Spleen (tissue), 11 donors: ENCODE measurements around the gene PODXL2. TPM values are rescaled to one million over a fixed set of nuclear protein-coding genes. Genes with fewer than 3 reads are reported as not detected.
A peak's percentile ranks its signal among the peaks of the same experiment; 100 is the strongest.

Experiments used
- DNase-seq: peaks from one replicate; pipeline ENCODE4 v3.0.0-alpha.2; 2020
- H3K27ac ChIP-seq, 8 donors: fragments of 200-600 bp; sonication (generic) in 7 of 8; 1 replicate in 4 of 8; 2 replicates in 4 of 8; pipeline versions ENCODE4 v1.5.0 to v1.8.0; 2016 to 2021; ENCODE audit warnings: inconsistent platforms in 4 of 8, mild to moderate bottlenecking in 4 of 8, moderate library complexity in 1 of 8
- H3K27me3 ChIP-seq, 7 donors: fragments of 200-600 bp; sonication (generic) in 6 of 7; replicated peaks in 1 of 7; 1 replicate in 4 of 7; 2 replicates in 3 of 7; pipeline versions ENCODE4 v1.5.0 to v1.8.0; 2016 to 2021; ENCODE audit warnings: inconsistent platforms in 3 of 7, mild to moderate bottlenecking in 1 of 7
- H3K36me3 ChIP-seq, 6 donors: fragments of 200-600 bp; sonication (generic) in 5 of 6; 1 replicate in 4 of 6; 2 replicates in 2 of 6; pipeline versions ENCODE4 v1.5.0 to v1.8.0; 2016 to 2021; ENCODE audit warnings: inconsistent platforms in 2 of 6
- H3K4me1 ChIP-seq, 6 donors: fragments of 200-600 bp; sonication (generic) in 5 of 6; 1 replicate in 3 of 6; 2 replicates in 3 of 6; pipeline versions ENCODE4 v1.5.0 to v1.8.0; 2016 to 2021; ENCODE audit warnings: inconsistent platforms in 3 of 6
- H3K4me3 ChIP-seq, 8 donors: fragments of 200-600 bp; sonication (generic) in 7 of 8; 1 replicate in 4 of 8; 2 replicates in 4 of 8; pipeline versions ENCODE4 v1.5.0 to v1.8.0; 2016 to 2021; ENCODE audit warnings: inconsistent platforms in 4 of 8, mild to moderate bottlenecking in 4 of 8, moderate library complexity in 2 of 8
- H3K9me3 ChIP-seq, 8 donors: fragments of 200-600 bp; sonication (generic) in 7 of 8; 1 replicate in 4 of 8; 2 replicates in 4 of 8; pipeline versions ENCODE4 v1.5.0 to v1.8.0; 2016 to 2021; ENCODE audit warnings: inconsistent platforms in 4 of 8
- POLR2A ChIP-seq, 3 donors: fragments of 450-650 bp; IDR thresholded peaks; one replicate each; pipeline ENCODE4 v1.5.1; 2017; ENCODE audit warnings: antibody characterized with exemption in 3 of 3, mild to moderate bottlenecking in 1 of 3
- POLR2AphosphoS5 ChIP-seq, 3 donors: sonication (generic); formaldehyde crosslinking; IDR thresholded peaks; one replicate each; pipeline ENCODE4 v1.5.1; 2017; ENCODE audit warnings: antibody characterized with exemption in 3 of 3
- WGBS, 5 donors: extraction: QIAGEN DNeasy Blood & Tissue Kit in 3 of 5; methylation state at CpG; one replicate each; pipeline versions ENCODE4 v1.1.5 to v1.1.7; 2013 to 2018; 5-methylcytosine and 5-hydroxymethylcytosine counted together
- intact Hi-C: fragments of 100-400 bp; cut with DNase I; formaldehyde crosslinking; loops from one replicate; pipeline ENCODE4 v1.15.0; 2023; ENCODE audit warnings: low total_unique reads
- polyA plus RNA-seq, 3 donors: library from polyadenylated mRNA; stranded (reverse); fragments of 200-250 nt; gene quantifications; one replicate each; pipeline ENCODE4 v1.2.1, GENCODE V29; 2013
- total RNA-seq, 7 donors: library from RNA; depleted of rRNA in 3 of 7; stranded (reverse); fragments of >200 nt in 3 of 7; fragmentation: NEBNext Ultra II Directional in 4 of 7; extraction: Animal tissue kit (Norgen Biotek cat#: 25700) in 4 of 7; gene quantifications; one replicate each; pipeline versions ENCODE4 v1.1.0 to v1.2.1, GENCODE V29; 2016 to 2021
- TF ChIP-seq, protein P1 (sequence below), 11 experiments: fragments of 200-600 bp in 7 of 11; fragments of 450-650 bp in 4 of 11; sonication (generic) in 4 of 11; IDR thresholded peaks in 8 of 11; conservative IDR thresholded peaks in 3 of 11; 1 replicate in 7 of 11; 2 replicates in 4 of 11; pipeline versions ENCODE4 v1.4.0 to v1.8.0; 2016 to 2021; ENCODE audit warnings: antibody characterized with exemption in 11 of 11, inconsistent platforms in 4 of 11, mild to moderate bottlenecking in 1 of 11
- donor health status: healthy with polysubstance abuse.
- donor health status: DM: no; HTN: no; CAD: no; lungs with moderate emphysema.
- donor health status: DM: no; HTN: no; CAD: no.
- donor health status: Bipolar disorder and iron deficiency.
- donor health status: healthy.
- donor health status: DM: no; HTN: no; CAD: no.
- donor health status: DM: yes; HTN: yes; CAD: no.

The PODXL2 gene
- total and polyA plus RNA-seq, 10 donors: 0.77 to 3.1 (median 2.4) TPM

DNA sequence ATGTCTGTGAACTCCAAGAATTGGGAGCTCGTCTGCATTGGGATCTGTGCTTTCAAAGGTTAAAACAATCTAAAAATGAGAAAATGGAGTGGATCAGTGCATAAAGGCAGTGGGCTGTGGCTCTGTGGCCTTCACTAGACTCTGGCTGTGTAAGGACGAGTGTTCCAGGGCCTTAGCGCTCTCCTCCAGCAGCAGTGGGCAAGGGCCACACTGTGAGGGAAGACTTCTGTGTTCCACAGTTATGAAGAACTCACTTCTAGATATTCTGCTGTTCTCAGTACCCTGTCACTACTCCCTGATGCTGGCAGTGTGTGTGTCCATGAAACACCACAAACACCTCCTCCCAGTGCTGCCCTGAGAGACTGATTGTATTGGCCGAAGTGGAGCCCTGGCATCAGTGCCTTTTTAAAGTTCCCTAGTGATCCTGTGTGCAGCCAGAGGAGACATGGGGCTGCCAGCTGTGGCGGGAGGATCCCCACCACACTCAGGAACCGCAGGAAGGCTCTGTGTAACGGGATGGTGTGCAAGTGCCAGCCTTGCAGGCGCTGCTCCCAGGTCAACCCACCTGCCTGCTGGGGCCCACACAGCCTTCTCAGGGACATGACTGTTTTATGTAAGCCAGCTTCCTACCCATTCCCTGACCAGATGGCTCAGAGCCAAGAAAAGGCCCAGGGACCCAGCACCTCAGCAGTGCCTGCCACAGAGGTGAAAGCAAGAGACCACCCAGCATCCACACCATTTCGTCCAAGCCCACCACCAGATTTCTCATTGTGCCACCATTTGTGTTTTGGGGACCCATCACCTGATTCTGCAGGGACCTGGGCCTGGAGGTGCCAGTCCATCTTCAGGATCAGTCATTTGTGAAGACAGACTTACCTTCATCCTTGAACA lies 84.1 kb downstream of the PODXL2 start:
- intact Hi-C loops: no loop called here
- peak in 1 of 3 donors; percentile 16 for TF ChIP-seq POLR2AphosphoS5 (IDR thresholded peaks at IDR 0.05)
- no peak for TF ChIP-seq POLR2A (IDR thresholded peaks at IDR 0.05)
- H3K4me3 ChIP-seq: peak overlapping the region in 1 of 8 donors; percentile 6
- H3K36me3 ChIP-seq: peaks cover 0 to 7% (median 0%) of the 10 kb centered on the region in 6 donors
- no peaks in the 10 kb centered on the region for H3K9me3 ChIP-seq
- WGBS, 5 donors: 60 to 79% (median 71%) methylated on average over 8 to 9 of the region's 9 CpGs
- peak; percentile 58 for DNase-seq
- peaks cover 3 to 97% (median 50%) of the 10 kb centered on the region in 6 donors for H3K4me1 ChIP-seq
- H3K27me3 ChIP-seq: no peaks in the 10 kb centered on the region
- peak overlapping the region; percentile 9 to 90 (median 76) for H3K27ac ChIP-seq

DNA sequence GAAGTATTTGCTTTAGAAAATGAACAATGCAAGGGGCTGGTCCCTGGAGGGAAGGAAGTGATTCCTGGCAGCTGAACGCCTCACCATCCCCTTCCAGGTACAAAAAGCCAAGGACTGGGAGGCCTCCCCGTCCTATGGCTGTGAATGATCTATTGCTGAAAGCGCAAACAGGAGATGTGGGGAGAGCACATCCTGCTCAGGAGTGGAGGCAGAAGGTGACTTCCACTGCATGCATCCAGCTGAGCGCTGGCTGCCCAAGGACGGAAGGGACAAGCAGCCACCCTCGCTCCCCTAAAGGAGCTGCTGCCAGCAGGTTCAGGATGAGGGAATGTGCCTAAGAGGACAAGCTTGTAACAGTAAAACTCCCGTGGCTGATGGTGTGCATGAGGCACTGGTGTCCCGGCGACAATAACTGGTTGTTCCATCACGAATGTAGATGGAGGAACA lies 85.2 kb downstream of the PODXL2 start:
- intact Hi-C loops: no loop called here
- peak; percentile 82 for DNase-seq
- H3K36me3 ChIP-seq: peaks cover 0 to 16% (median 0%) of the 10 kb centered on the region in 6 donors
- no peak for TF ChIP-seq POLR2A (IDR thresholded peaks at IDR 0.05)
- TF ChIP-seq POLR2AphosphoS5 (IDR thresholded peaks at IDR 0.05): peak; percentile 54 to 88 (median 86)
- TF ChIP-seq, protein P1, sequence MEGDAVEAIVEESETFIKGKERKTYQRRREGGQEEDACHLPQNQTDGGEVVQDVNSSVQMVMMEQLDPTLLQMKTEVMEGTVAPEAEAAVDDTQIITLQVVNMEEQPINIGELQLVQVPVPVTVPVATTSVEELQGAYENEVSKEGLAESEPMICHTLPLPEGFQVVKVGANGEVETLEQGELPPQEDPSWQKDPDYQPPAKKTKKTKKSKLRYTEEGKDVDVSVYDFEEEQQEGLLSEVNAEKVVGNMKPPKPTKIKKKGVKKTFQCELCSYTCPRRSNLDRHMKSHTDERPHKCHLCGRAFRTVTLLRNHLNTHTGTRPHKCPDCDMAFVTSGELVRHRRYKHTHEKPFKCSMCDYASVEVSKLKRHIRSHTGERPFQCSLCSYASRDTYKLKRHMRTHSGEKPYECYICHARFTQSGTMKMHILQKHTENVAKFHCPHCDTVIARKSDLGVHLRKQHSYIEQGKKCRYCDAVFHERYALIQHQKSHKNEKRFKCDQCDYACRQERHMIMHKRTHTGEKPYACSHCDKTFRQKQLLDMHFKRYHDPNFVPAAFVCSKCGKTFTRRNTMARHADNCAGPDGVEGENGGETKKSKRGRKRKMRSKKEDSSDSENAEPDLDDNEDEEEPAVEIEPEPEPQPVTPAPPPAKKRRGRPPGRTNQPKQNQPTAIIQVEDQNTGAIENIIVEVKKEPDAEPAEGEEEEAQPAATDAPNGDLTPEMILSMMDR (IDR thresholded peaks at IDR 0.05 in 8 of 11, conservative IDR thresholded peaks at IDR 0.05 in 3 of 11): no peak
- H3K27ac ChIP-seq: peak overlapping the region in 7 of 8 donors; percentile 46 to 90 (median 77)
- no peaks in the 10 kb centered on the region for H3K9me3 ChIP-seq
- no peaks in the 10 kb centered on the region for H3K27me3 ChIP-seq
- H3K4me1 ChIP-seq: peaks cover 3 to 88% (median 45%) of the 10 kb centered on the region in 6 donors
- peak overlapping the region in 1 of 8 donors; percentile 6 for H3K4me3 ChIP-seq
- WGBS, 5 donors: 52 to 71% (median 60%) methylated on average over 10 of the region's 10 CpGs

DNA sequence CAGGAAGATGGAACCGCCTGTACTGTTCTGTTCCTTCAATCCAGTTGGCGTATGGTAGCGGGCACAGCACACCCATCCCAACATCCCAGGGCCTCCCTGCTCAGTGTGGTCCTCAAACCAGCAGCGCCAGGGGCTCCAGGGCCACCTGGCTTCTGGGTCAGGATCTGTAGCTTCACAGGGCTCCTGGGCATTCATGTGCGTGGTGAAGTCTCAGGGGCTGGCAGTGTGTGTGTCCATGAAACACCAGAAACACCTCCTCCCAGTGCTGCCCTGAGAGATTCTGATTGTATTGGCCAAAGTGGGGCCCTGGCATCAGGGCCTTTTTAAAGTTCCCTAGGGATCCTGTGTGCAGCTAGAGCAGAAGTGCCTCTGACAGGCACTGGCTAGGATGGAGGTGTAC lies 85.9 kb downstream of the PODXL2 start:
- peaks cover 0 to 24% (median 0%) of the 10 kb centered on the region in 6 donors for H3K36me3 ChIP-seq
- intact Hi-C loops: no loop called here
- TF ChIP-seq, protein P1 (IDR thresholded peaks at IDR 0.05 in 8 of 11, conservative IDR thresholded peaks at IDR 0.05 in 3 of 11): no peak
- no peak for TF ChIP-seq POLR2A (IDR thresholded peaks at IDR 0.05)
- TF ChIP-seq POLR2AphosphoS5 (IDR thresholded peaks at IDR 0.05): no peak
- no peaks in the 10 kb centered on the region for H3K9me3 ChIP-seq
- no peak overlapping the region for H3K4me3 ChIP-seq
- peaks cover 3 to 81% (median 42%) of the 10 kb centered on the region in 6 donors for H3K4me1 ChIP-seq
- peak; percentile 33 for DNase-seq
- H3K27ac ChIP-seq: peak overlapping the region in 5 of 8 donors; percentile 76 to 90 (median 78)
- 91 to 95% (median 93%) methylated on average over 4 to 5 of the region's 5 CpGs for WGBS, 5 donors
- H3K27me3 ChIP-seq: no peaks in the 10 kb centered on the region

DNA sequence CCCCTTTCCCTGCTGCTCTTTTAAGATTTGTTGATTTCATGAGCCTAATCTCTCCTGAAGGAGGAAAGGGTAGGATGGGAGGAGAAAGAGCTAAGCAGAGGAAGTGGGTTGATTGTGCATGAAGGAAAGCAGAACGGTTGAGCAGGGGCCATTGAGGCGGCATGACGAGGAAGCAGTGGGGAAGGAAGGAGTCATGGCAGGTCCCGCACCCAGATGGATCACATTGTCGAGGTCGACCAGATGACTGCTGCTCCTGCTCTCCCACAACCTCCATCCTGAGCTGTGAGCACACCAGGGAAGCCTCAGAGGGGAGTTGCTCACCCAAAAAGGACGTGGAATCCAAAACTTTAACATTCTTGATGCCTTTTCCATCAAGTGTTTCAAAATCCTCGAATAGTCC lies 86.5 kb downstream of the PODXL2 start:
- Histone ChIP-seq H3K9me3 (no peaks in the 10 kb centered on the region), H3K27ac (peak overlapping the region in 6 of 8 donors; percentile 19 to 90 (median 78)), H3K4me1 (peaks cover 3 to 75% (median 38%) of the 10 kb centered on the region in 6 donors), H3K36me3 (peaks cover 0 to 30% (median 0%) of the 10 kb centered on the region in 6 donors), H3K27me3 (no peaks in the 10 kb centered on the region), H3K4me3 (no peak overlapping the region)
- DNase-seq: peak; percentile 62
- intact Hi-C loops: no loop called here
- WGBS, 5 donors: 24 to 65% (median 48%) methylated on average over 7 to 8 of the region's 8 CpGs
- TF ChIP-seq, protein P1 (IDR thresholded peaks at IDR 0.05 in 8 of 11, conservative IDR thresholded peaks at IDR 0.05 in 3 of 11): no peak
- TF ChIP-seq POLR2AphosphoS5 (IDR thresholded peaks at IDR 0.05): no peak
